HepG2 (cell line): Measurements from ENCODE around the gene MAN1A1. TPM values are rescaled to one million over a fixed set of nuclear protein-coding genes. Genes with fewer than 3 reads are reported as not detected.

ENCODE experiments used
- ASH2L ChIP-seq: fragments of 300-600, 200-600 bp; sonication (generic); IDR thresholded peaks from 2 replicates; pipeline ENCODE4 v1.7.0; 2017; ENCODE audit warnings: low read depth, mild to moderate bottlenecking, moderate library complexity, mixed read lengths, low read length; ENCODE audit not compliant: insufficient read length
- ATF1 ChIP-seq: IDR thresholded peaks from 2 replicates; pipeline ENCODE4 v1.6.1; 2016; ENCODE audit warnings: mild to moderate bottlenecking, control low read depth
- CREB1 ChIP-seq, 2 experiments: fragments of 450-650 bp in 1 of 2; IDR thresholded peaks; 2 replicates each; pipeline ENCODE4 v1.6.1; 2016 to 2017; ENCODE audit warnings: control low read depth in 1 of 2, mild to moderate bottlenecking in 1 of 2, missing compliant biosample characterization in 1 of 2, missing genetic modification characterization in 1 of 2
- FOXC1 ChIP-seq: sonication (generic); formaldehyde crosslinking; IDR thresholded peaks from 2 replicates; pipeline ENCODE4 v1.8.0; 2022; ENCODE audit warnings: mild to moderate bottlenecking, missing genetic modification reagents, borderline replicate concordance
- MNT ChIP-seq: fragments of 450-650 bp; IDR thresholded peaks from 2 replicates; pipeline ENCODE4 v1.6.1; 2016
- POLR2AphosphoS5 ChIP-seq: IDR thresholded peaks from 2 replicates; pipeline ENCODE4 v1.6.1; 2012; ENCODE audit warnings: low read depth, low read length
- SMAD1 ChIP-seq: sonication (generic); formaldehyde crosslinking; IDR thresholded peaks from 2 replicates; pipeline ENCODE4 v1.4.0; 2020; ENCODE audit warnings: missing genetic modification reagents, low read depth, mild to moderate bottlenecking, borderline replicate concordance
- TAF1 ChIP-seq: sonication (generic); formaldehyde crosslinking; IDR thresholded peaks from 2 replicates; pipeline ENCODE4 v1.4.0; 2020; ENCODE audit warnings: missing genetic modification reagents
- ZIK1 ChIP-seq: sonication (generic); formaldehyde crosslinking; IDR thresholded peaks from 2 replicates; pipeline ENCODE4 v1.5.0; 2020; ENCODE audit warnings: mild to moderate bottlenecking, low read depth, missing genetic modification reagents, borderline replicate concordance
- ZMAT5 ChIP-seq: sonication (generic); formaldehyde crosslinking; IDR thresholded peaks from 2 replicates; pipeline ENCODE4 v1.5.0; 2020; ENCODE audit warnings: mild to moderate bottlenecking, low read depth, missing genetic modification reagents, borderline replicate concordance
- ZNF121 ChIP-seq: sonication (generic); formaldehyde crosslinking; IDR thresholded peaks from 2 replicates; pipeline ENCODE4 v1.5.0; 2020; ENCODE audit warnings: mild to moderate bottlenecking, missing genetic modification reagents
- ZNF572 ChIP-seq: sonication (generic); formaldehyde crosslinking; IDR thresholded peaks from 2 replicates; pipeline ENCODE4 v1.5.1; 2020; ENCODE audit warnings: mild to moderate bottlenecking, missing genetic modification reagents
- ZNF710 ChIP-seq: sonication (generic); formaldehyde crosslinking; IDR thresholded peaks from 2 replicates; pipeline ENCODE4 v1.5.0; 2020; ENCODE audit warnings: mild to moderate bottlenecking, missing genetic modification reagents, borderline replicate concordance
- polyA plus RNA-seq, 8 experiments: library from polyadenylated mRNA; depleted of rRNA in 3 of 8; stranded (reverse) in 7 of 8; unstranded in 1 of 8; fragments of >200 nt; fragmentation: Illumina TruSeq in 4 of 8; extraction: Trizol in 4 of 8; gene quantifications; 2 replicates each; pipeline versions ENCODE4 v1.2.1 to v1.2.3, GENCODE V29; 2011 to 2016; ENCODE audit warnings: low read depth in 4 of 8, missing spikeins in 1 of 8, mixed read lengths in 1 of 8; ENCODE audit not compliant: insufficient read depth in 1 of 8
- total RNA-seq, 5 experiments: library from RNA; depleted of rRNA; stranded (reverse); fragments of >200 nt; fragmentation: Illumina TruSeq; extraction: Trizol; gene quantifications; 2 replicates each; pipeline ENCODE4 v1.2.3, GENCODE V29; 2016; ENCODE audit warnings: low read depth in 1 of 5
- TF ChIP-seq, protein P1 (sequence below): sonication (generic); formaldehyde crosslinking; IDR thresholded peaks from 2 replicates; pipeline ENCODE4 v1.5.0; 2020; ENCODE audit warnings: missing genetic modification reagents
- TF ChIP-seq, protein P2 (sequence below): sonication (generic); formaldehyde crosslinking; IDR thresholded peaks from 2 replicates; pipeline ENCODE4 v1.4.0; 2020; ENCODE audit warnings: mild to moderate bottlenecking, missing genetic modification reagents
- TF ChIP-seq, protein P3 (sequence below): sonication (generic); formaldehyde crosslinking; IDR thresholded peaks from 2 replicates; pipeline ENCODE4 v1.4.0; 2020; ENCODE audit warnings: missing genetic modification reagents
- TF ChIP-seq, protein P4 (sequence below): sonication (generic); formaldehyde crosslinking; IDR thresholded peaks from 2 replicates; pipeline ENCODE4 v1.5.1; 2020; ENCODE audit warnings: mild to moderate bottlenecking, missing genetic modification reagents

MAN1A1 gene
- total and polyA plus RNA-seq, 2 of the 13 experiments (the other 11 are each of a cell fraction or from before 2014, with no cell fraction given) = 156 to 236 TPM

DNA sequence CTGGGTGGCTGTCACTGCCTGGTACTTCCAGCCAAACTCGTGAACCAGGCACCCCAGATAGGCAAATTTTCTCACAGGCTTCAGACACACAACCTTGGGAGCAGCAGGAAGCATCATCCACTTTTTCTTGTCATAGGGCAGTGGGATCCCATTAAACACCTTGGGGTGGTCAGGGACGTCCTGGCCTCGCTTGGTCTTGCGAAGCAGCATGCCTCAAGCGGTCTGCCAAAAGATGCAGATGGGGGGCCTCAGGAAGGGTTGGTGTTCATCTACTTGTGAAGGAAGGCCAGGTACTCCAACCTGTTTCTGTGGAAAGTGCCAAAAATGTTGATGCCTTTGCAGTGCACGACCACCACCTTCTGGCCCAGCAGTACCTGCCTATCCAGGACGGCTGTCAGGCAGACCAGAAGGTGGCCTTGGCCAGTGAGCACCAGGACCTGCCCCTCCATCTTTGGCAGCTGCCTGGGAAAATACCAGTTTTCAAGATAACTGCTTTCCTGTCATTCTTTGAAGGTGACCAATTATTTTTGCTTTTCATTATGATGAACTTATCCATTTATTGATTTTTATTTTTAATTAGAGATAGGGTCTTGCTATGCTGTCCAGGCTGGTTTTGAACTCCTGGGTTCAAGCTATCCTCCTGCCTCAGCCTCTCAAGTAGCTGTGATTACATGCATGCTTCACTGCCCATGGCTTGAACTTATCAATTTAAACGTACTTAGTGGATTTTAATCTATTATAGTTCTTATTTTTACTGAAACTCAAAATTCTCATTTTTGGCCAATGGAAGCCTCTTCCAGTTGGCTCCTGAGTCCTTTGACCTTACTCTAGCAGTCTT lies 80.1 kb downstream of the MAN1A1 start (continued):
- TF ChIP-seq, protein P1, sequence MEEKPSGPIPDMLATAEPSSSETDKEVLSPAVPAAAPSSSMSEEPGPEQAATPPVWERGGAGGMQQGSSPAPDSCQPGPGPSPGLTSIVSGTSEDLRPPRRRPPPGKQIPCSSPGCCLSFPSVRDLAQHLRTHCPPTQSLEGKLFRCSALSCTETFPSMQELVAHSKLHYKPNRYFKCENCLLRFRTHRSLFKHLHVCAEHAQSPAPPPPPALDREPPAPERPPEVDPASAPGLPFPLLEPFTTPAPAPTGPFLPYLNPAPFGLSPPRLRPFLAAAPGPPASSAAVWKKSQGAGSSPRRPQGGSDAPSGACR (CRISPR knock-in tag) = no peak
- TF ChIP-seq, protein P2, sequence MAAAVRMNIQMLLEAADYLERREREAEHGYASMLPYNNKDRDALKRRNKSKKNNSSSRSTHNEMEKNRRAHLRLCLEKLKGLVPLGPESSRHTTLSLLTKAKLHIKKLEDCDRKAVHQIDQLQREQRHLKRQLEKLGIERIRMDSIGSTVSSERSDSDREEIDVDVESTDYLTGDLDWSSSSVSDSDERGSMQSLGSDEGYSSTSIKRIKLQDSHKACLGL (CRISPR knock-in tag) = no peak
- TF ChIP-seq SMAD1 = no peak
- no peak for TF ChIP-seq ASH2L
- no peak for TF ChIP-seq CREB1 (IDR thresholded peaks at IDR 0.05)
- no peak for TF ChIP-seq CREB1 (CRISPR knock-in tag; IDR thresholded peaks at IDR 0.05)
- no peak for TF ChIP-seq MNT
- no peak for TF ChIP-seq ZIK1 (CRISPR knock-in tag)
- TF ChIP-seq ATF1 = no peak
- no peak for TF ChIP-seq ZMAT5 (CRISPR knock-in tag)
- TF ChIP-seq, protein P3, sequence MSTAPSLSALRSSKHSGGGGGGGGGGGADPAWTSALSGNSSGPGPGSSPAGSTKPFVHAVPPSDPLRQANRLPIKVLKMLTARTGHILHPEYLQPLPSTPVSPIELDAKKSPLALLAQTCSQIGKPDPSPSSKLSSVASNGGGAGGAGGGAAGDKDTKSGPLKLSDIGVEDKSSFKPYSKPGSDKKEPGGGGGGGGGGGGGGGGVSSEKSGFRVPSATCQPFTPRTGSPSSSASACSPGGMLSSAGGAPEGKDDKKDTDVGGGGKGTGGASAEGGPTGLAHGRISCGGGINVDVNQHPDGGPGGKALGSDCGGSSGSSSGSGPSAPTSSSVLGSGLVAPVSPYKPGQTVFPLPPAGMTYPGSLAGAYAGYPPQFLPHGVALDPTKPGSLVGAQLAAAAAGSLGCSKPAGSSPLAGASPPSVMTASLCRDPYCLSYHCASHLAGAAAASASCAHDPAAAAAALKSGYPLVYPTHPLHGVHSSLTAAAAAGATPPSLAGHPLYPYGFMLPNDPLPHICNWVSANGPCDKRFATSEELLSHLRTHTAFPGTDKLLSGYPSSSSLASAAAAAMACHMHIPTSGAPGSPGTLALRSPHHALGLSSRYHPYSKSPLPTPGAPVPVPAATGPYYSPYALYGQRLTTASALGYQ = no peak
- no peak for TF ChIP-seq FOXC1 (CRISPR knock-in tag)
- 0 out of 2 replicates have a peak, but pooled peaks have one; percentile 30 for TF ChIP-seq ZNF572 (CRISPR knock-in tag)
- TF ChIP-seq TAF1 (CRISPR knock-in tag) = no peak
- TF ChIP-seq, protein P4, sequence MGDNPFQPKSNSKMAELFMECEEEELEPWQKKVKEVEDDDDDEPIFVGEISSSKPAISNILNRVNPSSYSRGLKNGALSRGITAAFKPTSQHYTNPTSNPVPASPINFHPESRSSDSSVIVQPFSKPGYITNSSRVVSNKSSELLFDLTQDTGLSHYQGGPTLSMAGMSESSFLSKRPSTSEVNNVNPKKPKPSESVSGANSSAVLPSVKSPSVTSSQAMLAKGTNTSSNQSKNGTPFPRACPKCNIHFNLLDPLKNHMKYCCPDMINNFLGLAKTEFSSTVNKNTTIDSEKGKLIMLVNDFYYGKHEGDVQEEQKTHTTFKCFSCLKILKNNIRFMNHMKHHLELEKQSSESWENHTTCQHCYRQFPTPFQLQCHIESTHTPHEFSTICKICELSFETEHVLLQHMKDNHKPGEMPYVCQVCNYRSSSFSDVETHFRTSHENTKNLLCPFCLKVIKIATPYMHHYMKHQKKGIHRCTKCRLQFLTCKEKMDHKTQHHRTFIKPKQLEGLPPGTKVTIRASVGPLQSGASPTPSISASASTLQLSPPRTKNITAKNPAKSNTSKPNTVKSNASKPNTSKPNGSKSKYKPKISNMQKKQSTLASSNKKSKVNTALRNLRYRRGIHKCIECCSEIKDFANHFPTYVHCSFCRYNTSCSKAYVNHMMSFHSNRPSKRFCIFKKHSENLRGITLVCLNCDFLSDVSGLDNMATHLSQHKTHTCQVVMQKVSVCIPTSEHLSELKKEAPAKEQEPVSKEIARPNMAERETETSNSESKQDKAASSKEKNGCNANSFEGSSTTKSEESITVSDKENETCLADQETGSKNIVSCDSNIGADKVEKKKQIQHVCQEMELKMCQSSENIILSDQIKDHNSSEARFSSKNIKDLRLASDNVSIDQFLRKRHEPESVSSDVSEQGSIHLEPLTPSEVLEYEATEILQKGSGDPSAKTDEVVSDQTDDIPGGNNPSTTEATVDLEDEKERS = no peak
- TF ChIP-seq ZNF710 = 0 out of 2 replicates have a peak, but pooled peaks have one; percentile 10
- TF ChIP-seq ZNF121 = peak; percentile 83
- 0 out of 2 replicates have a peak, but pooled peaks have one; percentile 19 for TF ChIP-seq POLR2AphosphoS5
